Limb (tissue), 2 donors: ENCODE data around the gene HDDC2.

Source experiments
- DNase-seq, 2 donors: peaks; one replicate each; pipeline ENCODE4 v3.0.0-alpha.2; 2016; ENCODE audit errors: extremely low spot score in 2 of 2

Gene HDDC2, protein sequence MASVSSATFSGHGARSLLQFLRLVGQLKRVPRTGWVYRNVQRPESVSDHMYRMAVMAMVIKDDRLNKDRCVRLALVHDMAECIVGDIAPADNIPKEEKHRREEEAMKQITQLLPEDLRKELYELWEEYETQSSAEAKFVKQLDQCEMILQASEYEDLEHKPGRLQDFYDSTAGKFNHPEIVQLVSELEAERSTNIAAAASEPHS

DNA sequence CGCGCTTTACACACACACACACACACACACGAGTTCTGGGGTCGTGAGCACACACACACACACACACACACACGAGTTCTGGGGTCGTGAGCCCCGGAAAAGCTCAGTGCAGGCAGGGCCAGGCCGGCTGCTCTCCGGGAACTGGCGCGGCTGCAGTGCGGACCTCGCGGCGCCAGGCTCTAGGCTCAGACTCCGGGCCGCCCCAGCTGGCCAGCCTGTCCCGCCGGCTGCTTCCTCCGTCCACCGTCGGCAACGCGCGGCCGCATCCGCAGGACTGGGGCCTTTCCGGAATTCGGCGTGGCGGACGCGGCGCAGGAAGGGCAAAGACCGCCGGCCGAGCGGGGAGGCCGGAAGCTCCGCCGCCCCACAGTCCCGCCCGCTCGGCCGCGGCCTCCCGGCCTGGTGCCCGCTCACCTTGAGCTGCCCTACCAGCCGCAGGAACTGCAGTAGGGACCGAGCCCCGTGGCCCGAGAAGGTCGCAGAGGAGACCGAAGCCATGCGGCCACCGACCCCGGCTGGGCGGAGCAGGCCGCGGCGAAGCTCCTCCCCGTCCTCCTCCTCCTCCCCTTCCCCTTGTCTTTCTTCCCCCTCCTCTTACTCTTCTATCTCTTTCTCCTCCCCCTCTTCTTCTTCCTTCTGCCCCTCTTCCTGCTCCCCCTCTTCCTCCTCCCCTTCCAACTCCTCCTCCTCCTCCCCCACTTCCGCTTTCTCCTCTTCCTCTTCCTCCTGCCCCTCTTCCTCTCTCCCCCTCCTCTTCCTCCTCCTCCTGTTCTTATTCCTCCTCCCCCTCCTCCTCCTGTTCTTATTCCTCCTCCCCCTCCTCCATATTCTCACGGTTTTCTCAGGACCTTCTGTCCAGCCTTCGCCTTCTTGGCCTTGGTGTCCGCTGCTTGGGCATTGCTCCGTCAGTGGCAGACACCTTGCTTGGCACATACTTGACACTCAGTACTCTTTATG lies at the start of gene HDDC2:
Gene HDDC2 (minus strand): TSS at position 533 of the 957 bp plus-strand sequence. CDS start 35 bp downstream, at position 498.
- DNase-seq: peak; percentile 71 to 78

GRCh38 chr6:125346926-125347563 lies 45.3 kb upstream of the HDDC2 start:
- DNase-seq: no peak

DNA sequence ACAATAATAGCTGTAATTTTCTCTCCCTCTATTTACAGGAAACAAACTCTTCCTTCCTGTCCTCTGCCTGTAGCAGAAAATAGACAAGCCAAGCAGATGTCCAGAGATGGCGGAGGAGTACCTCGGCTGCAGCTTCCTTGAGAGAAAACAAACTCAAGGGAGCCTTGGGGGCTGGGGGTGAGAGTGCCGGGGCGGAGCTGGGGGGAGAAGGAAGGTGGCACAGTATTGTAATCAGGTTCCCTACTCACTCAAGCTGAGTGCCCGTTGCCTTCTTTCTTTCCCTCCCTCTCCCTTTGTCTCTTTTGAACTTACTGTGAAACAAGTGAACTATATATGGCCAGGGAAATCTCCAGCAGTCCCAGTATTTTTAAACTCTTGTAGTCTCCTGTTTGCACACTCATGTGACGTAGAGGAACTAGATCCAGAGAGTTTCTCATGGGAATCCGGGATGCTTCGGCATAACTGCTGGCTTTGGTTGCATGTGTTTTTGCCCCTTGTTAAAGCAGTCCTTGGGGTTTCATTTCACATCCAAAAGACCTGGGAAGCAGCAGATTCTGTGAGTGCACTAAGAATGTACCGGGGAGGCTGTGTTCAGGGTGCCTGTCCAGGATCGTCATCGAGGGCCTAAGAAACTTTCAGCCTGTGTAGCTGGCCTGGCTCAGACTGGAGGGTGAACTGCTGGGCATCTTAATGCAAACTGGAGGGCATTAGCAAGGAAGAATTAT lies 44.6 kb upstream of the HDDC2 start:
- peak in 1 of 2 donors; percentile 43 for DNase-seq

GRCh38 chr6:125341460-125341859 lies 39.7 kb upstream of the HDDC2 start:
- DNase-seq: no peak

GRCh38 chr6:125340991-125341390 lies 39.2 kb upstream of the HDDC2 start:
- no peak for DNase-seq

GRCh38 chr6:125340175-125340835 lies 38.5 kb upstream of the HDDC2 start:
- DNase-seq: no peak

GRCh38 chr6:125339653-125340052 lies 37.9 kb upstream of the HDDC2 start:
- DNase-seq: no peak

GRCh38 chr6:125338381-125338780 lies 36.6 kb upstream of the HDDC2 start:
- DNase-seq: no peak

- no peak for DNase-seq
Measured at GRCh38 chr6:125337706-125338105, 35.9 kb upstream of the HDDC2 start.

DNA sequence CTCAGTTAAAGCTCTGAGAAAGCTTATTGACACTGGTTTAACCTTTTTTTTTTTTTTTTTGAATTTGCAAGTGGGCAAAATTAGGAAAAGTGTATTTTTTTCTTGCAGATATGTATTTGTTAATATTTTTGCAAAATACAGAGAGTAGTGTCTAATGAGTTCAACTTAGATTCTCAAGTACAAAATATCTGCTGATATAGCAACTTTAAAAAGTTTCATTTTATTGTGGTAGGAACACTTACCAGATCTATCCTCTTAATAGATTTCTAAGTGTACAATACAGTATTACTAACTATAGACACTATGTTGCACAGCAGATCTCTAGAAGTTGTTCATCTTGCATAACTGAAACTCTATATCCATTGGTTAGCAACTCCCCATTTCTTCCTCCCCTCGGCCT lies 30.9 kb upstream of the HDDC2 start:
- DNase-seq: no peak

GRCh38 chr6:125325586-125325985 lies 23.8 kb upstream of the HDDC2 start:
- no peak for DNase-seq

DNA sequence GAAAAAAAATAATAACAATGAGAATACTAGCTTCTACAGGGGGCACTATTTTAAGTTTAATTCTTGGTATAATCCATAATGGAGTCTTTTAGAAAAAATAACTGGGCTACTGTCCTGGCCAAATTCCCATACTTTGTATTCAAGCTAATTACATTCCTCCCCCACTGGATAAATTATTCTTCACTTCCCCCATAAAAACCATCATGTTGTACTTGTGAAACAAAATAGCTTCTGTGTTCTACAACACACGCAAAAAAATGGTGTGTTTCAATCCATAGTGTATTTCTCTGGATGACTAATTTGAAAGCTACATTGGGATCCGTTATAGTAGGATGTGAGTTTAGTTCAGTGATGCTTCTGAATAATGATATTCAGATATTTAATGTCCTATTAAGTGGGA lies 21.6 kb upstream of the HDDC2 start:
- no peak for DNase-seq

- DNase-seq: peak in 1 of 2 donors; percentile 47
Measured at GRCh38 chr6:125316621-125317020, 14.9 kb upstream of the HDDC2 start.

GRCh38 chr6:125315548-125315947 lies 13.8 kb upstream of the HDDC2 start:
- DNase-seq: no peak

GRCh38 chr6:125314009-125314581 lies 12.3 kb upstream of the HDDC2 start:
- DNase-seq: peak; percentile 75 to 77

GRCh38 chr6:125312950-125313349 lies 11.2 kb upstream of the HDDC2 start:
- no peak for DNase-seq

DNA sequence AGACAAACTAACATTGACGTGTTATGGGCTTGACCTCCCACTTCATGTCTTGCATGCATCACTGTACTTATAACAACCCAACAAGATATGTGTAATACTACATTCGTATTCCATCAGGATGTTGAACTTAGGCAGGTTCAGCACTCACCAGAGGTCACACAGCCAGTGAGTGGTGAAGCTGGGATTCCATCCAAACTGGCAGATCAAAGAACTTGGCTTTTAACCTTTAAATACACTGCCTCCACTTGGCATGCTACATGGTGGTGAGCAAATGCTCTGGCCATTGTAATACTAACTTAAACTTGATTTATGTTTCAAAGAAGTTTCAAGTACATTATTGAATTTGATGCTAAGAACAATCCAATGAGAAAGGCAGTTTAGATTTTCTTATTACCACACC lies 10.7 kb upstream of the HDDC2 start:
- DNase-seq: no peak

GRCh38 chr6:125310994-125311649 lies 9.4 kb upstream of the HDDC2 start:
- DNase-seq: peak; percentile 32 to 80

DNA sequence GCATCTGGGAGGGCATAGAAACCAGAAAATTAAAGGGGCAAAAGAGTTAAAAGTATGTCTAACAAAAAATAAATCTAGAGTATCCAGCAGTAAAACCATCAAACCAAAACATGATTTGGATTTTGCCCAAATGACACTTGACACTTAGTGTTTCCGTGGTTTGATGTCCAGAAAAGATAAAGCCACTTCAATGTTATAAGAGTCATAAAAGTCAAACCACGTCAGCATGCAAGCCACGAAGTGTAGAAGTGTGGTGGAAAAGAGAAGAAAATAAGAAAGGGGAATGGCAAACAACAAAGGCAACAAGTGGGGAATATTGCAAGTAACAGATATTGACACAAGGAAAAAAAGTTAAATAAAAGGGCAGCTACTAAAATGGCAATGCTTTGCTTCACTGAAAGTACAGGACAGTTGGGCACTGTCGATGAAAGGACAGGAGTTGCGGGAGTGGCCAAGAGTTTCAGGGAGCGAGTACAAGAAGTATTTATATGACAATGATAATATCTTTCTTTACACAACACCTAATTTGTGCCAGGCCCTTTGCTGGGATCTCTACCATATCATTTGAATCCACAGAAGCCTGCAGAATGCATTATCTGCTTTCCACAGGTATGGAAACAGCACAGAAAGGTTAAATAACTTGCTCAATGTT lies 6.3 kb upstream of the HDDC2 start:
- no peak for DNase-seq
